Mucosa of stomach (tissue), 1 donor: Measurements from ENCODE around the gene INSYN2A.

Experiments
- H3K27me3 ChIP-seq: one replicate; pipeline ENCODE4 v1.7.0; 2013; ENCODE audit warnings: mild to moderate bottlenecking, low read length; ENCODE audit not compliant: control insufficient read depth, insufficient read depth
- H3K36me3 ChIP-seq: one replicate; pipeline ENCODE4 v1.7.0; 2013; ENCODE audit warnings: low read length; ENCODE audit not compliant: control insufficient read depth, insufficient read depth
- H3K4me1 ChIP-seq: one replicate; pipeline ENCODE4 v1.7.0; 2013; ENCODE audit warnings: mild to moderate bottlenecking, low read length; ENCODE audit not compliant: control insufficient read depth, insufficient read depth
- H3K4me3 ChIP-seq: one replicate; pipeline ENCODE4 v1.7.0; 2013; ENCODE audit warnings: low read length
- H3K9ac ChIP-seq: one replicate; pipeline ENCODE4 v1.7.0; 2013; ENCODE audit warnings: mild to moderate bottlenecking, low read length, moderate library complexity
- H3K9me3 ChIP-seq: one replicate; pipeline ENCODE4 v1.7.0; 2013; ENCODE audit warnings: mild to moderate bottlenecking, low read length, moderate library complexity; ENCODE audit not compliant: control insufficient read depth
- donor health status: Pancreatic carcinoma.

The INSYN2A gene

DNA sequence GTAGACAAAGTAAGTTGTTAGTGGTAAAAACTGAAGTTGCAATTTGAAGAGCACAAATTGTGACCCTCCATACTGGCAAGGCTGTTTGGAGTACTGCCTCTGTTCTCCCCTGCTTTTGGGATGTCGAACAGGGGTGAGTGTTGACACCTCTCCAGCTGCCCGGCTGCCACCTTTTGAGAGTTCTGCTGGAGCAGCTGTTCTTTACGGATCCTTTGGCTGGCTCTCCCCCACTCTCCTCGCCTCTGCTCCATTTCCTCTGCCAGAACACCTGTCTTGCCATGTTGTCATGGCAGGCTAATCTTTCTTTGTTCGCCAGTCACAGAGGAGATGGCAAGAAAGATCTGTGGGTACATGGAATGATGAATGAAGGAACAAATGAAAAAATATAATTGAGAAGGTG lies 34.9 kb downstream of the INSYN2A start:
- Histone ChIP-seq H3K27me3 (no peaks in the 10 kb centered on the region), H3K9me3 (no peaks in the 10 kb centered on the region), H3K4me1 (no peaks in the 10 kb centered on the region), H3K4me3 (no peak overlapping the region), H3K36me3 (no peaks in the 10 kb centered on the region), H3K9ac (no peak overlapping the region)

DNA sequence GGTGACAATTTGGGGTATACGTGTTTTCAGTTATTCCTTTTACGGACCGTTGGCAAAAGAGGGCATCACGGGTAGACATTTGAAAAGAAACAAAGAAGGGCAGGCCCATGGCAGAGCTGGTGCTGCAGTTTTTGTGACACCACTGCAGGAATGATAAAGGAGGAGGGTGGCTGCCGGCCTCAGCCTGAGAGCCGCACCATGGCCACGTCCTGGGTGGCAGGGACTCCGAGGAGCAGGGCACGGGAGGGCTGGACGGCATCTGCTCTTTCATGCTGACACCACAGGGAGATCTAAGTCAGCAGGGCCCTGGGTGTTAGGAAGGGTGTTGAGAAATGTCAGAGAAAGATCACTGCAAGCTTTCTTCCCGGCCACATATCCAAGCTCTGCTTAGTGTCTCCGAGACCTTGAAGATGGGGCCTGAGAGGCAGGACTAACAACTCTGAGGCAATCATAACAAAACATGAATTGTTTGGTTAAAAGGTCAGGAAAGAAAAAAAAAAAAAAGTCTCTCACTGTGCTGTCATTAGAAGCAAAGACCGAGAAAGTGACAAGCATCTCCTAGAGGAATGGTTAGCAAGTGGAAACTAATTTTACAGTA lies 36.6 kb downstream of the INSYN2A start:
- no peaks in the 10 kb centered on the region for H3K36me3 ChIP-seq
- H3K4me3 ChIP-seq = no peak overlapping the region
- H3K4me1 ChIP-seq = no peaks in the 10 kb centered on the region
- H3K9ac ChIP-seq = no peak overlapping the region
- H3K9me3 ChIP-seq = no peaks in the 10 kb centered on the region
- no peaks in the 10 kb centered on the region for H3K27me3 ChIP-seq

DNA sequence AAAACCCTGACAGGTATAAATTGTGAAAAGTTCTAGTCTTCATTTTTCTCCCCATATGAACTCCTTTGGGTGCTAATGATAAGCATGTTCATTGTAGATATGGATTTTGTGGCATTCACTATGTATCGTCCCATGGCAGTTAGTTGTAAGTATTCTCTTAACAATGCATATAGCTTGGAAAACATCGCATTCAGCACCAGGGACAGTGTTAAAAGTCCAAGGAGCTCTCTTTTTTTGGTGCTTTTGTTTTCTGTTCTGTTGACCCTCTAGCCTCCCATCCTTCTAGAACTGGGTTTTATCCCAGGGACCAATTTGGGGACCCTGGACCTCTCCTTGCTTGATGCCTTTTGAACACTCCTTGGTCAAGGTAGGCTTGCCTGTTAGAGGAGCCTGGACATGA lies 37.7 kb downstream of the INSYN2A start:
- Histone ChIP-seq H3K36me3 (no peaks in the 10 kb centered on the region), H3K9ac (no peak overlapping the region), H3K9me3 (no peaks in the 10 kb centered on the region), H3K4me1 (no peaks in the 10 kb centered on the region), H3K27me3 (no peaks in the 10 kb centered on the region), H3K4me3 (no peak overlapping the region)

DNA sequence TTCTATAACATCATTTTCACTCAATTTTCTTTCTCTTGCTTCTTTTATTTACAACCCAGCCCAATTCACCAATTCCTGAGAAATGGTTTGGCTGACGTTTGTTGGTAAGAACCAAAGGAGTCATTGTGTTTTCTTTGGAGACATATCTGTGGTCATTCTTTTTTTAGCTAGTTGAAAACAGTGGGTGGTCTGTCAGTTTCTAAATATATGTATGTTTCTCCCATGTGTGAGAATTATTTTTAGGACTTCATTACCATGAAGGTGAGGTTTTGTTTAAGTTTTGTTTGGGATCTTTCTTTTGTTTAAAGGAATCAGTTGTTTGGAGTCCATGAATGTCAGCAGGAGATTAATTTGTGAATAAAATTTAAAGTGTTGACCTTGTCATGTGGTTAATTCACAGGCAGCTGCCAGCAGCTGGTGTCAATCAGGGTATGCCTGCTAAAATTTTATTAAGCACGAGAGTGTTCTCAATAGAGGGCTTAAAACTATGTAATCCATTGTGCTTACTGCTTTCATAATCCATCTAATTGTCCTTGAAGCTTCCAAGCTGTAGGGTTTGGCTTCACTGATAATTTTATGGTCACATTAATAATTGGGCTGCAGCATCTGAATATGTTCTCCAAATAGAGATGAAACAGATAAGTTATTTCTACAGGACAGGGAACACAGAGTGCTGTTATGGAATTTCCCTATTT lies 38.7 kb downstream of the INSYN2A start:
- Histone ChIP-seq H3K4me1 (no peaks in the 10 kb centered on the region), H3K27me3 (no peaks in the 10 kb centered on the region), H3K4me3 (no peak overlapping the region), H3K9me3 (no peaks in the 10 kb centered on the region), H3K9ac (no peak overlapping the region), H3K36me3 (no peaks in the 10 kb centered on the region)

DNA sequence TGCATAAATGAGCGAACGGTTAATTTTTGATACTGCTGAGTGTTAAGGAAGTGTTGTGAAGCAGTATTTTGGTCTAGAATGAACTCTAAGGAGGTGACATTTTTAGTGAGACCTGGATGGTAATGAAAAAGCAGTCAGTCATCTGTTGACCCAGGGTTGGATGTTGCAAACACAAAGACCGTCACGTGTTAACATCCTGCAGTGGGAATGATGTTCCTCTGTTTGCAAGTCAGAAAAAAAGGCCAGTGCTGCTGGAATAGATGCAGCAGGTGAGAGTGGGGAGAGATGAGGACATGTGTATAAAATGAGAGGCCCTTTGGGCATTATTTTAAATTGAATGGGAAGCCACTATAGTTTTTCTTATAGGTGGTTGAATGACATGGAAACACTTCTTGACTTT lies 39.3 kb downstream of the INSYN2A start:
- Histone ChIP-seq H3K4me1 (no peaks in the 10 kb centered on the region), H3K9ac (no peak overlapping the region), H3K4me3 (no peak overlapping the region), H3K9me3 (no peaks in the 10 kb centered on the region), H3K27me3 (no peaks in the 10 kb centered on the region), H3K36me3 (no peaks in the 10 kb centered on the region)

DNA sequence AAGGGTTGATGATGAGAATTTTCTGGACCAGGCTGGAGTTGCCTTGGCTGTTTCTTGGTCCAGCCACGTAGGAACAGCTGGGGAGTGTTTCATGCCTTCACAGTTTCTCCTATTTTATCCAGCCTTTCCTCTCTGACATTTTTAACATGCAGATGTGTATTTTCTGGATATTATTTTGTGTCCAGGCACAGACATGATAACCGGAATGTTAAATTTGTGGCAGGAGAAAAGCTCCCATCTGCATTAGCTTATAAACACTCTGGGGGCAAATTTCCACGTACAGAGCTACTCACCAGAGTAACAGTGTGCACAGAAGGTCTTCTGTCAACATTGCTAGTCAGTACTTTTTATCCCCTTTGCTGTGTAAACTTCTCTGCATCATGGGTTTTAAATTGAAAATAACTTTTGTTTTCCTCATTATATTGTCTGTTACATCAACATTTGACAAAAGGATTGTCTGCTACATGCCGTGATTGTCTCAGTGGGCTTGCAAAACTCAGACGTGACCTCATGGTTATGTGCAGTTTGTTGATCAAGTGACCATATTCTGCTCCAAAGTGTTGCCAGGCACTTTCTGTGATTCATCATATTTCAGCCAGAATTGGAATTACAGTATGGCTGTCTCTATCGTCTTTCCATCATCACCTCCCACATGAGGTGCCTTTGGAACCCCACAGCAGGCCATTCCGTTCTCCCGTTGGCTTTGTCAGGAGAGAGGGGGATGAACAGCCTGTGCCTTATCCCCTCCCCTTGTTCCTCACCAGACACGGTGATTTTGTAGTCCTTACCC lies 41.4 kb downstream of the INSYN2A start:
- Histone ChIP-seq H3K27me3 (no peaks in the 10 kb centered on the region), H3K4me3 (no peak overlapping the region), H3K9me3 (no peaks in the 10 kb centered on the region), H3K4me1 (no peaks in the 10 kb centered on the region), H3K9ac (no peak overlapping the region), H3K36me3 (no peaks in the 10 kb centered on the region)

DNA sequence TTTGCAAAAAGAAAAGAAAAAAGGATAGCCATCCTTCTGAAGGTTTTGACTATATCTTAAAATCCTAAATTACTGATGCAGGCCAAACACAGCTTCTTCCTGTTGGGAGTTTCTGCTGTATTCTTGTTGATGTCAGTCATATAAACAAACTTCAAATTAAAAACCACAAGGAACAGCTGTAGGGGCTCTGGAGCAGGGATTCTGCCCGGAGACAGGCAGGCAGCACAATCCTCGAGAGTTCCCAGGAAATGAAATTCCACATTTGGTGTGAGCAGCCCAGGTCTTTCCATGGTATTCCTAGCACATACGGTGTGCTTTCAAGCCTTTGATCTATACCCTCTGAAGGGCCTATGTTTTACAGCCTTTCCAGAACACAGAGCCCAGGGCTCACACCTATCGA lies 43.2 kb downstream of the INSYN2A start:
- Histone ChIP-seq H3K4me3 (no peak overlapping the region), H3K9ac (no peak overlapping the region), H3K4me1 (no peaks in the 10 kb centered on the region), H3K27me3 (no peaks in the 10 kb centered on the region), H3K36me3 (no peaks in the 10 kb centered on the region), H3K9me3 (no peaks in the 10 kb centered on the region)

DNA sequence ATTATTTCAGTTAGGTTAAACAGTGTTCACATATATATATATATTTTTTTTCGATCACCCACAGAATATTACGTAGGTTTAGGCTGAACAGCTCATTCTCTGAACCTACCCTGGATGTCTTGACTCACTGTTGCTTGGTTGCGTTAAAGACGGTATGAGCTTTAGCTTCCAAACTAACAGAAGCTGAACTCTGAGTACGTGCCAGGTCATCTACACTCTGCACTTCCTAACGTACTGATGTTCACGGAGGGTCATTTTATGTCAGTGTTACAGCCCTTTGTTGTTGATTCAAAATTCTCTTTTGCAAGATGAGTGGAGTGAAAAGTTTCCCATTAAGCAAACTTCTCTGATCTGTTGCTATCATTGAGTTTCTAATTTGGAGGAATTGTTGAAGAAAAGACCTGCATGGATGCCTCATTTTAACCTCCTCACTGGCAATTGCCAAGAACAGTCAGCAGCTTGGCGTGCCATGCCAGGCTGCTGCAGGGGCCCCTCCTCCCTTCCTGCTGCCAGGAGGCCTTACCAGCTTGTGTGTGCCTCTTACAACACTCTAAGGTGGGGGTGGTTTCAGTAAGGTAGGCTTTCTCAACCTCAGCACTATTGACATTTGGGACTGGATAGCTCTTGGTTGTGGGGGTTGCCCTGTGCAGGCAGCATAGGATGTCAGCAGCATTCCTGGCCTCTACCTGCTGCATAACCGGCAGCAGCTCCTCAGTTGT lies 44.3 kb downstream of the INSYN2A start:
- Histone ChIP-seq H3K9me3 (no peaks in the 10 kb centered on the region), H3K9ac (no peak overlapping the region), H3K4me1 (no peaks in the 10 kb centered on the region), H3K36me3 (no peaks in the 10 kb centered on the region), H3K4me3 (no peak overlapping the region), H3K27me3 (no peaks in the 10 kb centered on the region)

DNA sequence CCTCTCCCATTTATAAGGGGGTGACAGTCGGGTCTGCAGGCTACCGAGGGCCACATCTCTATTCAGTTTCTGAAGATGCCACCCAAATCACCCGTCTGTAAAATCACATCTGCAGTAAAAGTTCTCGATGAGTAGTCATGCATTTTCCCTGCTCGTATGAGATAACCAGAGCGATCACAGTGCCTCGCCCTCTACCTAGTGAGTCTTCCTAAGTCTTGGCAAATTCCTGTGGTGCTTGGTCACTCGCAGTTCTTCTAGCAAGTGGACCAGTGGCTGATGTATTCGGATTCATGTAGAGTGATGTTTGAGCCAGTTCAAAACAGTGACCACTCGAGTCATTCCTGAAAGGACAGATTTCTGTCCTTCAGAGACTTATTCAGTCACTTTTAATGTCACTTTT lies 44.9 kb downstream of the INSYN2A start:
- H3K9ac ChIP-seq = no peak overlapping the region
- H3K4me1 ChIP-seq = no peaks in the 10 kb centered on the region
- H3K9me3 ChIP-seq = no peaks in the 10 kb centered on the region
- no peaks in the 10 kb centered on the region for H3K27me3 ChIP-seq
- no peaks in the 10 kb centered on the region for H3K36me3 ChIP-seq
- no peak overlapping the region for H3K4me3 ChIP-seq

DNA sequence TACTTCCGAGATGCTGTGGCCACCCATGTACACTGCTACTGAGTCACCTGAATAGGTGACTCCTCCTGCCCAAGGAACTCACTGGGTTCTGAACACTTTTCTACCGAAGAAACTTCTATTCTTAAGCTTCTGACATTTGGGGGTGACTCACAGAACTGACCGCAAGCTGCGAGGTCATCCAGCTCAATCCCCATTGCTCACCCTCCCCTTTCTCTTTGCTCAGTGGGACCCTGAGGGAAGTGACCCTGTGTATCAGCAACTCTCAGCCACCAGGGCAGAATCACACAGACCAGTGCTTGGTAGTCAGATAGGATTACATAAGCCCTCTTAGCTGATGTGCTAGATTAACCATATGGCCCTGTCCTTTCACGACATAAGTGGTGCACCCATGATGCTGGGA lies 46.3 kb downstream of the INSYN2A start:
- Histone ChIP-seq H3K9ac (no peak overlapping the region), H3K4me1 (no peaks in the 10 kb centered on the region)

DNA sequence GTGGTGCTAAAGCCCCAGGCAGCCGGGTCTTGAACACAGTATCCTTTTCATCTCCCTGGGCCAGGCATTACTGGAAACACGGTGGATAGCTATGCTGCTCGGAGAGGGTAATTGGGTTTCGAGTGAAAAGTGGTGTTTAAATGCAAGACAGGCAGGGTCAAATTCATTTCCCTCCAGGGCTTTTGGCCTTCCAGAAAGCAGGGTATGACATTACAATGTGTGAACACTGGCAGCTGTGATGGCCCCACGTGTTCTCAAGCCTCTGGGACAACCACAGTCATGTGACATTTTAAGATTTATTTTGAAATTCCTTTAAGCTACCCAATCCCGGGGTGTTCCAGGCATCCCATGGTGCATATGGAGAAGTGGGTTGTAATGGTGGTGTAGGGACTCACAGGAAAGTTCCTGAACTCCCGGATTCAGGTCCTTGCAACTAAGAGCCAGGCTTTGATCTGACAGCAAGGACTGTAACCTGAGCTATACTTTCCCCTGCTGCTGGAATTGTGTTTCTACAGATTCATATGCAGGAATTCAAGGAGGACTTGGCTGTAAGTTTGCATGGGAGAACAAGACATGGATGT lies 46.8 kb downstream of the INSYN2A start:
- Histone ChIP-seq H3K9me3 (no peaks in the 10 kb centered on the region), H3K4me1 (no peaks in the 10 kb centered on the region), H3K27me3 (no peaks in the 10 kb centered on the region), H3K9ac (no peak overlapping the region), H3K36me3 (no peaks in the 10 kb centered on the region), H3K4me3 (no peak overlapping the region)

More for the DNA sequence above, 46.3 kb downstream of the INSYN2A start:
- H3K27me3 ChIP-seq = no peaks in the 10 kb centered on the region
- no peaks in the 10 kb centered on the region for H3K36me3 ChIP-seq
- H3K9me3 ChIP-seq = no peaks in the 10 kb centered on the region
- no peak overlapping the region for H3K4me3 ChIP-seq

DNA sequence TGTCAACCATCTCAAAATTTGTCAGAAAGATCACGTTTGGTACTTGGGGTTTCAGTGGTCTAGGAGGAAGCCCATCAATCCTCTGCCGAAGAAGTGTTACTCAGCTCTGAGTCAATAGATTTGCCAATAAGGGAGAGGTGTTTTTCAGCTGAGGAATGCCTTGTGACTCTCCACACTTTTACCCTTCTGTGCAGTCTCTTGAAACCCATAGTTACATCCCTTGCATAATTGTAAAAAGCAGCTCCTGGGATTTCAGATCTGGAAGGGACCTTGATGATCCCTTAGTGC lies 47.5 kb downstream of the INSYN2A start:
- no peak overlapping the region for H3K9ac ChIP-seq

More for the DNA sequence above, 47.5 kb downstream of the INSYN2A start:
- no peaks in the 10 kb centered on the region for H3K36me3 ChIP-seq
- no peaks in the 10 kb centered on the region for H3K27me3 ChIP-seq
- no peak overlapping the region for H3K4me3 ChIP-seq
- no peaks in the 10 kb centered on the region for H3K4me1 ChIP-seq
- H3K9me3 ChIP-seq = no peaks in the 10 kb centered on the region
